A549 (cell line): ENCODE data around the gene MON1A. TPM values are rescaled to one million over a fixed set of nuclear protein-coding genes. Genes with fewer than 3 reads are reported as not detected.
"Not testable (repeated sequence)": the region's sequence is repeated elsewhere in the genome, so short reads cannot be mapped to it uniquely, and the experiment has no call there.

Experiments used
- ATAC-seq, 2 experiments: fragments of 200-7000 bp in 1 of 2; fragments of >200 bp in 1 of 2; cut with Nextera tagmentation in 1 of 2; cut with Tn5 transposase in 1 of 2; 3 replicates each; pipeline versions ENCODE4 v1.8.0 to v1.9.1; 2018 to 2020; ENCODE audit warnings: mild to moderate bottlenecking in 1 of 2, moderate library complexity in 1 of 2
- CTCF ChIA-PET: fragments of 300-600 bp; sonication (Branson Sonifier 250); formaldehyde crosslinking; extraction: SDS; loops from one replicate; lab custom pipeline; 2021; ENCODE audit warnings: antibody characterized with exemption, inconsistent platforms; lab: Yijun Ruan, JAX
- POLR2A ChIA-PET: fragments of 350-600 bp; formaldehyde crosslinking; extraction: SDS; loops from one replicate; lab custom pipeline; 2021; ENCODE audit warnings: antibody characterized with exemption, inconsistent platforms; lab: Yijun Ruan, JAX
- DNase-seq, 2 experiments: peaks; one replicate each; pipeline versions ENCODE4 v3.0.0 to v3.0.0-alpha.2; 2011 to 2016; ENCODE audit warnings: low read depth in 1 of 2, low spot score in 1 of 2
- FAIRE-seq: peaks from 2 replicates; lab custom pipeline; 2011; peaks lifted over from hg19 to GRCh38; lab: Jason Lieb, UNC
- H3K27ac ChIP-seq, 2 experiments: fragments of >200 bp; sonication (Bioruptor Twin); formaldehyde crosslinking; 3 replicates each; pipeline ENCODE4 v1.5.1; 2016 to 2017
- H3K4me1 ChIP-seq: fragments of >200 bp; sonication (Bioruptor Twin); formaldehyde crosslinking; 3 replicates; pipeline ENCODE4 v1.6.1; 2016
- H3K4me2 ChIP-seq: fragments of >200 bp; sonication (Bioruptor Twin); formaldehyde crosslinking; 3 replicates; pipeline ENCODE4 v1.6.1; 2016
- H3K4me3 ChIP-seq: fragments of >200 bp; sonication (Bioruptor Twin); formaldehyde crosslinking; 3 replicates; pipeline ENCODE4 v1.5.1; 2016
- H3K9me3 ChIP-seq: fragments of >200 bp; sonication (Bioruptor Twin); formaldehyde crosslinking; 3 replicates; pipeline ENCODE4 v1.6.1; 2016
- BHLHE40 ChIP-seq: IDR thresholded peaks from 2 replicates; pipeline ENCODE4 v1.6.1; 2012; ENCODE audit warnings: low read depth, low read length, inconsistent platforms
- CBX2 ChIP-seq: fragments of 200-600 bp; sonication (generic); IDR thresholded peaks from 2 replicates; pipeline ENCODE4 v1.6.1; 2016; ENCODE audit warnings: low read depth, mild to moderate bottlenecking, borderline replicate concordance
- EP300 ChIP-seq, 2 experiments: fragments of >200 bp; sonication (Bioruptor Twin); formaldehyde crosslinking; IDR thresholded peaks; 2 replicates in 1 of 2; 3 replicates in 1 of 2; pipeline ENCODE4 v1.6.1; 2016 to 2017
- FOSL2 ChIP-seq, 2 experiments: fragments of 450-650 bp in 1 of 2; fragments of >200 bp in 1 of 2; sonication (Bioruptor Twin) in 1 of 2; formaldehyde crosslinking; IDR thresholded peaks; 2 replicates each; pipeline versions ENCODE4 v1.5.0 to v1.6.1; 2016 to 2020; ENCODE audit warnings: mild to moderate bottlenecking in 1 of 2, moderate library complexity in 1 of 2
- FOXS1 ChIP-seq: fragments of 250-450 bp; sonication (Bioruptor Pico); IDR thresholded peaks from 2 replicates; pipeline ENCODE4 v1.5.0; 2020; ENCODE audit warnings: mild to moderate bottlenecking, moderate library complexity
- GATA3 ChIP-seq: IDR thresholded peaks from 2 replicates; pipeline ENCODE4 v1.6.1; 2012; ENCODE audit warnings: borderline replicate concordance
- HOXB13 ChIP-seq: fragments of 250-450 bp; sonication (Bioruptor Pico); IDR thresholded peaks from 2 replicates; pipeline ENCODE4 v1.5.0; 2020; ENCODE audit warnings: low read depth, mild to moderate bottlenecking, moderate library complexity
- HOXB5 ChIP-seq: fragments of 250-450 bp; sonication (Bioruptor Pico); IDR thresholded peaks from 2 replicates; pipeline ENCODE4 v1.5.0; 2020; ENCODE audit warnings: mild to moderate bottlenecking, moderate library complexity
- KDM5A ChIP-seq: fragments of 200-600 bp; sonication (generic); IDR thresholded peaks from 2 replicates; pipeline ENCODE4 v1.6.1; 2016; ENCODE audit warnings: antibody characterized with exemption, mild to moderate bottlenecking
- MYC ChIP-seq: IDR thresholded peaks from 2 replicates; pipeline ENCODE4 v1.6.1; 2012; ENCODE audit warnings: mild to moderate bottlenecking, inconsistent platforms, low read length, improper control_type of control experiment, borderline replicate concordance
- NPAS2 ChIP-seq: fragments of 250-450 bp; sonication (Bioruptor Pico); IDR thresholded peaks from 2 replicates; pipeline ENCODE4 v1.8.0; 2022; ENCODE audit warnings: mild to moderate bottlenecking, moderate library complexity, borderline replicate concordance
- NR3C1 ChIP-seq: fragments of >200 bp; sonication (Bioruptor Twin); formaldehyde crosslinking; IDR thresholded peaks from 3 replicates; pipeline ENCODE4 v1.6.1; 2017
- POLR2AphosphoS2 ChIP-seq: conservative IDR thresholded peaks from 2 replicates; pipeline ENCODE4 v1.6.1; 2012; ENCODE audit warnings: low read length, improper control_type of control experiment, inconsistent platforms
- RARB ChIP-seq: fragments of 250-450 bp; sonication (Bioruptor Pico); IDR thresholded peaks from 2 replicates; pipeline ENCODE4 v1.8.0; 2021; ENCODE audit warnings: mild to moderate bottlenecking, moderate library complexity
- RFX5 ChIP-seq: fragments of 450-650 bp; IDR thresholded peaks from 2 replicates; pipeline ENCODE4 v1.7.1; 2014; ENCODE audit warnings: antibody characterized with exemption, mild to moderate bottlenecking, moderate library complexity
- SMC3 ChIP-seq: fragments of >200 bp; sonication (Bioruptor Twin); formaldehyde crosslinking; IDR thresholded peaks from 3 replicates; pipeline ENCODE4 v1.6.1; 2018; ENCODE audit warnings: inconsistent platforms
- SREBF2 ChIP-seq: fragments of 450-650 bp; IDR thresholded peaks from 2 replicates; pipeline ENCODE4 v1.6.1; 2014; ENCODE audit warnings: mild to moderate bottlenecking, moderate library complexity
- ZNF302 ChIP-seq: fragments of 250-450 bp; sonication (Bioruptor Pico); IDR thresholded peaks from 2 replicates; pipeline ENCODE4 v1.9.0; 2021; ENCODE audit warnings: inconsistent platforms, mild to moderate bottlenecking, moderate library complexity
- ZSCAN20 ChIP-seq: fragments of 250-450 bp; sonication (Bioruptor Pico); IDR thresholded peaks from 2 replicates; pipeline ENCODE4 v1.8.0; 2022; ENCODE audit warnings: mild to moderate bottlenecking, moderate library complexity
- WGBS: methylation state at CpG from one replicate; pipeline ENCODE4 v1.1.6; 2017; ENCODE audit errors: missing lambda C conversion rate; 5-methylcytosine and 5-hydroxymethylcytosine counted together
- polyA plus RNA-seq, 4 experiments: library from polyadenylated mRNA; depleted of rRNA in 3 of 4; stranded (reverse); fragments of >200 nt; fragmentation: RNase III in 1 of 4; extraction: RNeasy Plus Mini Kit Qiagen cat#74134 plus additional on column Dnase treatment in 1 of 4; gene quantifications; 2 replicates in 3 of 4; 3 replicates in 1 of 4; pipeline ENCODE4 v1.2.3, GENCODE V29; 2011 to 2017

Gene MON1A
- polyA plus RNA-seq, 2 of the 4 experiments (the other 2 are of a cell fraction), result 4.2 to 5.1 TPM

GRCh38 chr3:49927798-49928197 is 1.8 kb downstream of the MON1A start (continued):
- TF ChIP-seq RFX5, result no peak
- TF ChIP-seq RARB, result no peak
- TF ChIP-seq FOSL2 (IDR thresholded peaks at IDR 0.05), result no peak
- TF ChIP-seq FOSL2 (CRISPR knock-in tag; IDR thresholded peaks at IDR 0.05), result no peak
- no peak for TF ChIP-seq MYC
- TF ChIP-seq CBX2, result no peak
- no peak for TF ChIP-seq SMC3
- TF ChIP-seq GATA3, result no peak
- TF ChIP-seq, all 56 proteins: peak for 0

GRCh38 chr3:49926117-49926728 is 3.4 kb downstream of the MON1A start:
- 86% methylated on average over 4 of the region's 4 CpGs for WGBS
- no peak for FAIRE-seq
- no peak for DNase-seq
- ChIA-PET CTCF (no interaction called here), POLR2A (no interaction called here)
- Histone ChIP-seq H3K9me3 (no peaks in the 10 kb centered on the region), H3K4me1 (peaks cover 19% of the 10 kb centered on the region; the same call in 2 of the 3 replicates), H3K4me3 (no peak overlapping the region), H3K27ac (no peak overlapping the region), H3K4me2 (no peak overlapping the region)
- TF ChIP-seq FOXS1 (CRISPR knock-in tag) (no peak), ZNF302 (CRISPR knock-in tag) (no peak), EP300 (IDR thresholded peaks at IDR 0.05) (no peak), NPAS2 (CRISPR knock-in tag) (no peak), HOXB5 (CRISPR knock-in tag) (no peak), SREBF2 (no peak), HOXB13 (CRISPR knock-in tag) (no peak), POLR2AphosphoS2 (no peak), KDM5A (no peak), ZSCAN20 (CRISPR knock-in tag) (no peak)
- no peak for ATAC-seq

DNA sequence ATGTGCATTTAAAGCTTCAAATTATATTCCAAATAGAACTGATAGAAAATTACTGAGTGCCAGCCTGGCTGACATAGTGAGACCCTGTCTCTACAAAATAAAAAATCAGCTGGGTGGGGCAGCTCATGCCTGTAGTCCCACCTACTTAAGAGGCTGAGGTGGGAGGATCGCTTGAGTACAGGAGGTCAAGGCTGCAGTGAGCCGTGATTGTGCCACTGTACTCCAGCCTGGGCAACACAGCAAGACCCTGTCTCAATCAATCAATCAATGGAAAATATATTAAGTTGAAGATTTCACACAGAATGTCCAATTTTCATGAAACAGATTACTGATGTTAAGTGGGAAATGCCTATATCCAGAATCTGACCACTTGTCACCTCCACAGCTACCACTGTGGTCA is 4.1 kb downstream of the MON1A start:
- no peak for FAIRE-seq
- ChIA-PET CTCF (interaction anchor here (0.9 to 2.5 kb wide), 4 partner anchors 13 to 84 kb away, joined by 3 to 7 read pairs (median 3); no protein-coding TSS in a partner anchor), POLR2A (no interaction called here)
- 92% methylated on average over 2 of the region's 2 CpGs for WGBS
- Histone ChIP-seq H3K9me3 (no peaks in the 10 kb centered on the region), H3K4me2 (no peak overlapping the region), H3K4me1 (peaks cover 13% of the 10 kb centered on the region; the same call in 2 of the 3 replicates), H3K27ac (no peak overlapping the region), H3K4me3 (no peak overlapping the region)
- ATAC-seq, result no peak
- TF ChIP-seq BHLHE40, result no peak
- DNase-seq, result no peak

DNA sequence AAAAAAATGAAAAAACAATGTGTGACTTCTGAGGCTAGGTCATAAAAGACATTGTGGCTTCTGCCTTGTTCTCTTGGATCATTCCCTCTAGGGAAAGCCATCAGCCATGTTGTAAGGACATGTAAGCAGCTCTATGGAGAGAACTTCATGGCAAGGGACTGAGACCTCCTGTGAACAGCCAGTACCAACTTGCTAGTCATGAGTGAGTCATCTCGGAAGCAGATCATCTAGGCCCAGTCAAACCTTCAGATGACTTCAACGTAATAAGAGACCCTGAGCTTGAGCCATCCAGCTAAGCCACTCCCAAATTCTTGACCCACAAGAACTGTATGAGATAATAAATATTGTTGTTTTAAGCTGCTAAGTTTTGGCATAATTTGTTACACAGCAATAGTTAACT is 4.9 kb downstream of the MON1A start:
- H3K27ac ChIP-seq, result peak overlapping the region in 1 of 2 experiments; percentile 33; a peak in 1 of 6 replicates
- H3K9me3 ChIP-seq, result no peaks in the 10 kb centered on the region
- no peak for ATAC-seq
- TF ChIP-seq FOSL2 (IDR thresholded peaks at IDR 0.05) (no peak), FOSL2 (CRISPR knock-in tag; IDR thresholded peaks at IDR 0.05) (peak; percentile 31; the same call in 1 of the 2 replicates), NR3C1 (no peak)
- CTCF ChIA-PET, result interaction anchor here (0.9 to 2.5 kb wide), 5 partner anchors 12 to 122 kb away, joined by 3 to 10 read pairs (median 3); partner anchors contain the start of gene INKA1
- H3K4me3 ChIP-seq, result no peak overlapping the region
- H3K4me2 ChIP-seq, result no peak overlapping the region
- FAIRE-seq, result no peak
- WGBS, result 47% methylated on average over 2 of the region's 2 CpGs
- peak in 1 of 2 experiments; percentile 48 for DNase-seq
- POLR2A ChIA-PET, result no interaction called here
- peaks cover 10% of the 10 kb centered on the region; the same call in 2 of the 3 replicates for H3K4me1 ChIP-seq

DNA sequence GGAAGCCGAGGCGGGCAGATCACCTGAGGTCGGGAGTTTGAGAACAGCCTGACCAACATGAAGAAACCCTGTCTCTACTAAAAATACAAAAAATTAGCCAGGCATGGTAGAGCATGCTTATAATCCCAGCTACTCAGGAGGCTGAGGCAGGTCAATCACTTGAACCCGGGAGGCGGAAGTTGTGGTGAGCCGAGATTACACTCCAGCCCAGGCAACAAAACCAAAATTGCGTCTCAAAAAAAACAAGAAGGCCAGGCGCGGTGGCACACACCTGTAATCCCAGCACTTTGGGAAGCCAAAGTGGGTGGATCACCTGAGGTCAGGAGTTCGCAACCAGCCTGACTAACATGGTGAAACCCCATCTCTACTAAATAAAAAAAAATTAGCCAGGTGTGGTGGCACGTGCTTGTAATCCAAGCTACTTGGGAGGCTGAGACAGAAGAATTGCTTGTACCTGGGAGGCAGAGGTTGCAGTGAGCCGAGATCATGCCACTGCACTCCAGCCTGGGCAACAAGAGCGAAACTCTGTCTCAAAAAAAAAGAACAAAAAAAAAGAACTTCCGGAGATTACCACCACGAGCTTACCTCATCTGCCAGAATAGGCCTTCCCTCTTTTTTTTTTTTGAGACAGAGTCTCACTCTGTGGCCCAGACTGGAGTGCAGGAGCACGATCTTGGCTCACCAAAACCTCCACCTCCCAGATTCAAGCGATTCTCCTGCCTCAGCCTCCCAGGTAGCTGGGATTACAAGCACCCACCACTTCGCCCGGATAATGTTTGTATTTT is 11.6 kb downstream of the MON1A start:
- H3K4me3 ChIP-seq, DNase-seq, H3K27ac ChIP-seq, POLR2A ChIA-PET, H3K4me2 ChIP-seq, H3K9me3 ChIP-seq, ATAC-seq, H3K4me1 ChIP-seq, FAIRE-seq: not testable (repeated sequence)
- WGBS, result 95% methylated on average over 19 of the region's 19 CpGs
- CTCF ChIA-PET, result interaction anchor here (0.6 to 1.7 kb wide), 3 partner anchors 7 to 79 kb away, joined by 3 to 5 read pairs (median 4); no protein-coding TSS in a partner anchor
